ENCODE data around the gene MAT2B. TPM values are rescaled to one million over a fixed set of nuclear protein-coding genes. Genes with fewer than 3 reads are reported as not detected.

Gene MAT2B
- total RNA-seq, 1 donor from 2014 or later = 61.7 TPM

DNA sequence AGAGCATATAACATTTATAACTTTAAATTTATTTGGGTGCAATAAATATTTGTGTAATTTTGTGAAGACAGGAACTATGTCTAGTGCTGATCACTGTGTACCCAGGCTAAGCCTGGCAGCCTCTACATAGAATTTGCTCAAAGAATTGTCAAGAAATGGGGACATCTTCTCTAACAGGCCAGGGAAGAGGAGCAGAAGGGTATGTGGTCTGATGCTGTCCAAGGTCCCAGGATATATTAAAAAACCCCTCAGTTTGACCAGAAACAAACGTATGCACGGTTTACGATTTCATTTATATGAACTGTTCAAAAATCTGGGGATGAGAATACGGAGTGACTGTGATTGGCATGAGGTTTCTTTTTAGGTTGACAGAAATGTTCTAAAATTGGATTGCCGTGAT lies 55.9 kb downstream of the MAT2B start:
- no peak for DNase-seq
- intact Hi-C loops (cut with DNase I) = no loop called here
- H3K9me3 ChIP-seq = no peaks in the 10 kb centered on the region
- H3K4me1 ChIP-seq = peaks cover 13% of the 10 kb centered on the region
- H3K4me3 ChIP-seq = no peak overlapping the region
- no peak overlapping the region for H3K27ac ChIP-seq
- H3K36me3 ChIP-seq = no peaks in the 10 kb centered on the region
- peaks cover 22% of the 10 kb centered on the region for H3K27me3 ChIP-seq
- no peak for TF ChIP-seq CTCF (IDR thresholded peaks at IDR 0.05)
- no peak for ATAC-seq

DNA sequence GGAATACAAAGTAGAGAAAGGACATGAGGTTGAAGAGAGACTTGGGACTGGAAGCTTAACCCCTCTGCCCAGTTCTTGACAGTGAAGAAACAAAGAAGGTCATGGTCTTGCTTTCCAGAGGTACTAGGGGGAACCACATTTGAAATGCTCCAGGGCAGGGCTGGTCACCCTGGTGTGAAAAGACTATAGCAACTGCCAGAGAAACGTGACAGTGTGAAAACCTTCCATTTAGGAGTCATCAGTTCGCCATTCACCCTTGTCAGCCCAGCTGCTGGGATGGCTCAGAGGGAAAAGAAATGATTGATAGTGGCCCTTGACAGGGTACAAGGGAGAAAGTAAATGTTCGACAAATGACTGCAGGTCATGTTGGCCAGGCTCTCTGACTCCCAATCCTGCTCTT lies 56.7 kb downstream of the MAT2B start:
- H3K27ac ChIP-seq = no peak overlapping the region
- H3K4me3 ChIP-seq = no peak overlapping the region
- intact Hi-C loops (cut with DNase I) = no loop called here
- no peak for ATAC-seq
- no peak for TF ChIP-seq CTCF (IDR thresholded peaks at IDR 0.05)
- H3K9me3 ChIP-seq = no peaks in the 10 kb centered on the region
- no peak for DNase-seq
- no peaks in the 10 kb centered on the region for H3K36me3 ChIP-seq
- peaks cover 14% of the 10 kb centered on the region for H3K4me1 ChIP-seq
- H3K27me3 ChIP-seq = peaks cover 30% of the 10 kb centered on the region

DNA sequence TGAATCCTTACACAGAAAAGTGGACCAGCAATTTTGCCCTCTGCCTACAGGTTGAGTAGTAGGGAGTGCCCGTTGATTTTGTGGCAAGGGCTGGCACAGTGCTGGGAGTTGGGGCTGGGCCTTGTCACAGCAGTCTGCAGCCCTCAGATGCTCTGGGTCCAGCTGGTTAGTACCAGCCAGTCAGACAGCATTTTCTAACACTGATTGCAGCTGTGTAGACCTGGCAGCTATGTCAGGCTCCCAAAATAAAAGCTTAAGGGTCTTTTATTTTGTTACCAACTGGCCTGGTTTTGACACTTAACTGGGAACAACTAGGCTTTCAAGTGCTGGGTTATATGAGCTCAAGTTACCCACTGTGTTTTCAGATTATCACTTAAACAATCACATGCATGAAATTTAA lies 57.7 kb downstream of the MAT2B start:
- H3K36me3 ChIP-seq = no peaks in the 10 kb centered on the region
- DNase-seq = no peak
- H3K9me3 ChIP-seq = no peaks in the 10 kb centered on the region
- ATAC-seq = peak; percentile 19
- H3K4me1 ChIP-seq = peaks cover 14% of the 10 kb centered on the region
- intact Hi-C loops (cut with DNase I) = no loop called here
- no peak overlapping the region for H3K27ac ChIP-seq
- H3K4me3 ChIP-seq = no peak overlapping the region
- TF ChIP-seq CTCF (IDR thresholded peaks at IDR 0.05) = no peak
- H3K27me3 ChIP-seq = peaks cover 35% of the 10 kb centered on the region

DNA sequence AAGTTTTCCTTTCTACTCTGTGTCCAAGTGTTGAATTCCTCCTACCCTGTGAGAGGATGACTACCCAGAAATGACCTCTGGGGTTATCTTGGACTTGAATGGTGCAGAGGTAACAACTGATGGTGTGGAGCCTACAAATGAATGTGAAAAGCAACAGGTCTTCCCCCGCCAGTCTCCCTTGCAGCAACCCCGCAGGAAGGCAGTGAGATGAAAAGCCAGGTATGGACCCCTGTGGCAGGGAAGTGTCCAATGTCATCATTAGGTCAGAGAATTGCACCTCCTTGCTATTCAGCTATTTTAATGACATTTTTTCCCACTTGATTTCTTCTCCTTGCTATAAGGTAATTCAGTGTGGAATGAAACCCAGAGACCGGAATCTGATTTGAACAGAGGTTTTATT lies 58.5 kb downstream of the MAT2B start:
- intact Hi-C loops (cut with DNase I) = no loop called here
- no peaks in the 10 kb centered on the region for H3K9me3 ChIP-seq
- H3K27me3 ChIP-seq = peaks cover 42% of the 10 kb centered on the region
- no peak overlapping the region for H3K4me3 ChIP-seq
- TF ChIP-seq CTCF (IDR thresholded peaks at IDR 0.05) = no peak
- no peak overlapping the region for H3K27ac ChIP-seq
- no peak for DNase-seq
- no peaks in the 10 kb centered on the region for H3K36me3 ChIP-seq
- H3K4me1 ChIP-seq = peaks cover 14% of the 10 kb centered on the region
- ATAC-seq = no peak

GRCh38 chr5:163564321-163564938 lies 59.0 kb downstream of the MAT2B start:
- Histone ChIP-seq H3K27ac (no peak overlapping the region), H3K9me3 (no peaks in the 10 kb centered on the region), H3K4me1 (peaks cover 14% of the 10 kb centered on the region), H3K36me3 (no peaks in the 10 kb centered on the region), H3K4me3 (no peak overlapping the region), H3K27me3 (peaks cover 45% of the 10 kb centered on the region)
- intact Hi-C loops (cut with DNase I) = no loop called here
- TF ChIP-seq CTCF (IDR thresholded peaks at IDR 0.05) = peak; percentile 93
- no peak for DNase-seq
- peak; percentile 72 for ATAC-seq

DNA sequence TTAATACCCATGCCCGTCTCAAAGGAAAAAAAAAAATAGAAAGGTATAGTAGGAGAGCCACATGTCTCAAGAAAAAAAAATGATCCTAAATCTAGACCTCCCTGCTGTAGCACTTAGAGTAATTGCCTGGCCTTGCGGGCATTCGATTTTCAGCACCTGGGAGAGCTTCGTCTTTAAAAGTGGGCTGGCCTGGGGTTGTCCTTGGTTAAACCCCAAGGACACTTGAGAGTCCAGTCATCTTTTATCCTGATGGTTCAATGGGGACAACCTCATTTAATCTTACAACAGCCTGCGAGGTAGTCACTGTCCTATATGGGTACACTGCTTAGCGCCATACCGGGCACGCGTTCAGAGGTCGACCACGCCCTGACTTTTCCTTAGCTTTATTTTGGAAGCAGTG lies 60.1 kb downstream of the MAT2B start:
- H3K4me1 ChIP-seq = peaks cover 14% of the 10 kb centered on the region
- ATAC-seq (peak; percentile 10), DNase-seq (no peak)
- intact Hi-C loops (cut with DNase I) = no loop called here
- no peaks in the 10 kb centered on the region for H3K36me3 ChIP-seq
- H3K27me3 ChIP-seq = peaks cover 39% of the 10 kb centered on the region
- peak overlapping the region; percentile 35 for H3K4me3 ChIP-seq
- TF ChIP-seq CTCF (IDR thresholded peaks at IDR 0.05) = no peak
- no peak overlapping the region for H3K27ac ChIP-seq
- no peaks in the 10 kb centered on the region for H3K9me3 ChIP-seq

All from upper lobe of right lung (tissue), 1 donor.